Body of pancreas (tissue), 4 donors: ENCODE measurements around the gene ECHS1. TPM values are rescaled to one million over a fixed set of nuclear protein-coding genes. Genes with fewer than 3 reads are reported as not detected.

ENCODE experiments used
- ATAC-seq: fragments of 150-250 bp; one replicate; pipeline ENCODE4 v1.9.1; 2016
- DNase-seq, 4 donors: peaks; one replicate each; pipeline ENCODE4 v3.0.0-alpha.2; 2019
- H3K27ac ChIP-seq, 4 donors: fragments of 200-600 bp; sonication (generic); 1 replicate in 3 of 4; 2 replicates in 1 of 4; pipeline versions ENCODE4 v1.5.1 to v1.6.1; 2016 to 2019; ENCODE audit warnings: mild to moderate bottlenecking in 1 of 4, mixed read lengths in 1 of 4, moderate library complexity in 1 of 4
- H3K27me3 ChIP-seq, 2 donors: fragments of 200-600 bp; sonication (generic); one replicate each; pipeline ENCODE4 v1.6.0; 2016; ENCODE audit warnings: mild to moderate bottlenecking in 1 of 2
- H3K36me3 ChIP-seq, 2 donors: fragments of 200-600 bp; sonication (generic); replicated peaks in 1 of 2; 2 replicates each; pipeline ENCODE4 v1.5.1; 2016; ENCODE audit warnings: low read depth in 2 of 2; ENCODE audit not compliant: insufficient read depth in 1 of 2
- H3K4me1 ChIP-seq: fragments of 200-600 bp; sonication (generic); one replicate; pipeline ENCODE4 v1.6.0; 2016
- H3K4me3 ChIP-seq, 2 donors: fragments of 200-600 bp; sonication (generic); 1 replicate in 1 of 2; 2 replicates in 1 of 2; pipeline ENCODE4 v1.5.1; 2016 to 2019
- H3K9me3 ChIP-seq, 3 donors: fragments of 200-600 bp; sonication (generic); 1 replicate in 2 of 3; 2 replicates in 1 of 3; pipeline ENCODE4 v1.5.1; 2016
- POLR2A ChIP-seq, 3 donors: fragments of 450-650 bp; IDR thresholded peaks; one replicate each; pipeline ENCODE4 v1.6.1; 2016; ENCODE audit warnings: antibody characterized with exemption in 3 of 3, mild to moderate bottlenecking in 2 of 3
- WGBS, 2 donors: methylation state at CpG; one replicate each; pipeline ENCODE4 v1.1.5; 2017; 5-methylcytosine and 5-hydroxymethylcytosine counted together
- intact Hi-C: fragments of 100-400 bp; cut with DNase I; formaldehyde crosslinking; loops from one replicate; pipeline ENCODE4 v1.15.1; 2023
- total RNA-seq, 2 donors: library from RNA; depleted of rRNA; stranded (reverse); fragments of >200 nt; gene quantifications; one replicate each; pipeline ENCODE4 v1.1.0, GENCODE V29; 2016
- TF ChIP-seq, protein P1 (sequence below), 7 experiments: fragments of 450-650 bp in 4 of 7; fragments of 200-600 bp in 3 of 7; sonication (generic) in 3 of 7; IDR thresholded peaks; one replicate each; pipeline ENCODE4 v1.5.1; 2016 to 2019; ENCODE audit warnings: antibody characterized with exemption in 7 of 7

The ECHS1 gene
- total RNA-seq, 2 donors from 2014 or later, result 44.4 to 71.9 TPM

- Histone ChIP-seq H3K9me3 (no peaks in the 10 kb centered on the region), H3K27me3 (peaks cover 0 to 28% of the 10 kb centered on the region in 2 donors), H3K4me3 (no peak overlapping the region), H3K27ac (no peak overlapping the region), H3K4me1 (peaks cover 22% of the 10 kb centered on the region), H3K36me3 (no peaks in the 10 kb centered on the region)
- 0 to 5% methylated on average over 1 to 35 of the region's 41 CpGs for whole genome bisulfite sequencing, 2 donors
- TF ChIP-seq, protein P1, sequence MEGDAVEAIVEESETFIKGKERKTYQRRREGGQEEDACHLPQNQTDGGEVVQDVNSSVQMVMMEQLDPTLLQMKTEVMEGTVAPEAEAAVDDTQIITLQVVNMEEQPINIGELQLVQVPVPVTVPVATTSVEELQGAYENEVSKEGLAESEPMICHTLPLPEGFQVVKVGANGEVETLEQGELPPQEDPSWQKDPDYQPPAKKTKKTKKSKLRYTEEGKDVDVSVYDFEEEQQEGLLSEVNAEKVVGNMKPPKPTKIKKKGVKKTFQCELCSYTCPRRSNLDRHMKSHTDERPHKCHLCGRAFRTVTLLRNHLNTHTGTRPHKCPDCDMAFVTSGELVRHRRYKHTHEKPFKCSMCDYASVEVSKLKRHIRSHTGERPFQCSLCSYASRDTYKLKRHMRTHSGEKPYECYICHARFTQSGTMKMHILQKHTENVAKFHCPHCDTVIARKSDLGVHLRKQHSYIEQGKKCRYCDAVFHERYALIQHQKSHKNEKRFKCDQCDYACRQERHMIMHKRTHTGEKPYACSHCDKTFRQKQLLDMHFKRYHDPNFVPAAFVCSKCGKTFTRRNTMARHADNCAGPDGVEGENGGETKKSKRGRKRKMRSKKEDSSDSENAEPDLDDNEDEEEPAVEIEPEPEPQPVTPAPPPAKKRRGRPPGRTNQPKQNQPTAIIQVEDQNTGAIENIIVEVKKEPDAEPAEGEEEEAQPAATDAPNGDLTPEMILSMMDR (IDR thresholded peaks at IDR 0.05), result no peak
- TF ChIP-seq POLR2A (IDR thresholded peaks at IDR 0.05), result no peak
- DNase-seq, result no peak
- no peak for ATAC-seq
- intact Hi-C loops, result no loop called here
Observed at GRCh38 chr10:133336118-133336576, 37.0 kb downstream of the ECHS1 start.

DNA sequence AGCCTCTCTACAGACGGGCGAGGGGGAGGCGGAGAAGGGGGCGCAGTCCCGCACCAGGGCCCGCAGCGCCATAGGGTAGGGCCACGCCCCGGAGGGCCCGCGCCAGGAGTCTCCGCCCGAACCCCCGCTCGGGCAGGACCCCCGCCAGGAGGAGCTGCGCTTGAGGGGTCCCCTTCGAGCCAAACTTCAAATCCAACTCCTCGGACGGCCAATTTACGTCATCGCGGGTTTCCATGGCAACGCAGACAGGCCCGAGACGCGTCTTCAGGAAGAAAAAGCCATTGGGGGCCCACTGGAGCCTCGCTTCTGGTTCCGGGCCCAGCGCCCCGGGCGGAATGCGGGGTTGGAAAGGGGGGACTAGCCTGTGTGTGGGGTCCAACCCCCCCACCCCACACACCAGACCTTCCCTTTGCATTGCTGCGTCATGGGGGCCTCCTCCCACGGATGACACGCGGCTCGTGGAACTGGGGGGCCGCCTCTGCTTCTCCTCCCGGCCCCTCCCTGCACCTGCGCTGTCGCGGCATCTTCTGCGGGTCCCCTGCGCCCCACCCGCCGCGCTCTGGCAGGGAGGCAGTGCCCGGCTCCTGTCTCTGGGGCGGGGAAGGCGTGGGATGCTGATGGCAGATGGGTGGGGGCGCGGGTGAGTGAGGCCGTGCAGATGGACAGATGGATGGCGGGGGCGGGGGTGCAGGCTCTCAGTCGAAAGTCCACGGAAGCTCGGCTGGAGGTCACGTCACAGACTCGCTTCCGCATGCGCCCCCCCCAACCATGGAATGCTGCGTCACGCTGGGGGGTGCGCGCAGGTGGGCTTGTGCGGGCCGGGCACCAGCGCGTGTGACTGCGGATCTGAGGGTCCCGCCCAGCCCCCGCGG is 37.7 kb downstream of the ECHS1 start:
- intact Hi-C loops, result no loop called here
- TF ChIP-seq, protein P1 (IDR thresholded peaks at IDR 0.05), result no peak
- TF ChIP-seq POLR2A (IDR thresholded peaks at IDR 0.05), result no peak
- Histone ChIP-seq H3K27me3 (peaks cover 0 to 28% of the 10 kb centered on the region in 2 donors), H3K4me3 (no peak overlapping the region), H3K36me3 (no peaks in the 10 kb centered on the region), H3K9me3 (no peaks in the 10 kb centered on the region), H3K27ac (no peak overlapping the region), H3K4me1 (peaks cover 22% of the 10 kb centered on the region)
- ATAC-seq (peak; percentile 34), DNase-seq (peak; percentile 55 to 63 (median 60))
- WGBS, 2 donors, result 3% methylated on average over 70 of the region's 75 CpGs; no CpG with 5 or more reads in 1 of the 2 donors

DNA sequence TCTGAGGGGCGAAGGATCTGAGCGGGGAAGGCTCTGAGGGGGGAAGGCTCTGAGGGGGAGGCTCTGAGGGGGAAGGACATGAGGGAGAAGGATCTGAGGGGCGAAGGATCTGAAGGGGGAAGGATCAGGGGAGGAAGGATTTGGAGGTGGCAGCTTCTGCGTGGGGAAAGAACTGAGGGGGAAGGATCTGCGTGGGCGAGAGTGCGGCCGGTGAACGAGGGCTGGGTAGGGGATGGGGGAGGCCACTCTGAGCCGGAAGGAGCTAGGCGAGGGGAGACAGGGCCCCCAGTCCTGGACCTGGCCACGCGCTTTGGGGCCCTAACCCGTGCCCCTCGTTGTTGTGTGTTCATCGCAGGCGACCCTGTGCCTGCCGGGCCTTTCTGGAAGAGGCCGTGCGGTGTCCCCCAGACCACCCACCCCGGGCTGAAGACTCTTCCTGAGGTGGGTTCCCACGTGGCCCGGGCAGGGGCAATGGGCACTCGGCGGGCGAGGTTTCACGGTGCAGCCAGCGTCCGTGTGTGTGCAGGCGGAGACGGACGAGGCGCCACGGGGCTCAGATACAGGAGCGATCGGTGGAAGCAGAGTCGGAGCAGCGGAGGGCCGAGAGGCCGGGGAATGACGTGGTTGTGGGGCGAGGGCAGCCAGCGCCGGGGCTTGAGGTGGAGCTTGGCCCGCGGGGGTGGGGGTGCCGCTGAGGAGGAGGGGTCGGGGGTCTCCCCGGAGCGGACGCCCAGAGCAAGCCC is 38.5 kb downstream of the ECHS1 start:
- no peak overlapping the region for H3K27ac ChIP-seq
- intact Hi-C loops, result no loop called here
- peaks cover 27% of the 10 kb centered on the region for H3K4me1 ChIP-seq
- H3K9me3 ChIP-seq, result no peaks in the 10 kb centered on the region
- H3K4me3 ChIP-seq, result no peak overlapping the region
- ATAC-seq, result peak; percentile 37
- peaks cover 0 to 28% of the 10 kb centered on the region in 2 donors for H3K27me3 ChIP-seq
- H3K36me3 ChIP-seq, result no peaks in the 10 kb centered on the region
- TF ChIP-seq, protein P1 (IDR thresholded peaks at IDR 0.05), result no peak
- no peak for TF ChIP-seq POLR2A (IDR thresholded peaks at IDR 0.05)
- DNase-seq, result no peak
- 16 to 42% methylated on average over 14 to 47 of the region's 51 CpGs for WGBS, 2 donors

- intact Hi-C loops, result no loop called here
- no peaks in the 10 kb centered on the region for H3K36me3 ChIP-seq
- H3K27me3 ChIP-seq, result peaks cover 0 to 36% of the 10 kb centered on the region in 2 donors
- no peak overlapping the region for H3K4me3 ChIP-seq
- 64 to 72% methylated on average over 26 to 30 of the region's 30 CpGs for WGBS, 2 donors
- no peak overlapping the region for H3K27ac ChIP-seq
- no peaks in the 10 kb centered on the region for H3K9me3 ChIP-seq
- DNase-seq (no peak), ATAC-seq (no peak)
- H3K4me1 ChIP-seq, result peaks cover 32% of the 10 kb centered on the region
- TF ChIP-seq, protein P1 (IDR thresholded peaks at IDR 0.05), result no peak
- TF ChIP-seq POLR2A (IDR thresholded peaks at IDR 0.05), result no peak
Observed at GRCh38 chr10:133332936-133333699, 40.0 kb downstream of the ECHS1 start.
